Measurements from ENCODE around the gene SLC10A6.

SLC10A6 gene

GRCh38 chr4:86855572-86855971 lies 6.4 kb upstream of the SLC10A6 start:
- peak; percentile 40 for DNase-seq (ENCODE audit: low read depth)
- H3K4me3 ChIP-seq (ENCODE audit: low read depth, low read length) = no peak overlapping the region
- TF ChIP-seq CTCF (IDR thresholded peaks at IDR 0.05; ENCODE audit: low read depth, low read length) (no peak), MAX (IDR thresholded peaks at IDR 0.05; ENCODE audit: low read depth, low read length) (no peak), MYC (IDR thresholded peaks at IDR 0.05; ENCODE audit: low read depth, low read length) (no peak), POLR2A (IDR thresholded peaks at IDR 0.05; ENCODE audit: extremely low read depth, insufficient read length) (no peak)

- H3K4me3 ChIP-seq (ENCODE audit: low read depth, low read length) = no peak overlapping the region
- DNase-seq (ENCODE audit: low read depth) = no peak
- TF ChIP-seq POLR2A (IDR thresholded peaks at IDR 0.05; ENCODE audit: extremely low read depth, insufficient read length) (no peak), CTCF (IDR thresholded peaks at IDR 0.05; ENCODE audit: low read depth, low read length) (no peak), MAX (IDR thresholded peaks at IDR 0.05; ENCODE audit: low read depth, low read length) (no peak), MYC (IDR thresholded peaks at IDR 0.05; ENCODE audit: low read depth, low read length) (no peak)
Observed at GRCh38 chr4:86853209-86853608, 4.0 kb upstream of the SLC10A6 start.

- H3K4me3 ChIP-seq (ENCODE audit: low read depth, low read length) = no peak overlapping the region
- DNase-seq (ENCODE audit: low read depth) = no peak
- TF ChIP-seq MAX (IDR thresholded peaks at IDR 0.05; ENCODE audit: low read depth, low read length) = no peak
- TF ChIP-seq CTCF (IDR thresholded peaks at IDR 0.05; ENCODE audit: low read depth, low read length) = no peak
- TF ChIP-seq MYC (IDR thresholded peaks at IDR 0.05; ENCODE audit: low read depth, low read length) = no peak
- no peak for TF ChIP-seq POLR2A (IDR thresholded peaks at IDR 0.05; ENCODE audit: extremely low read depth, insufficient read length)
Observed at GRCh38 chr4:86848136-86848535, 1.0 kb downstream of the SLC10A6 start.

GRCh38 chr4:86847571-86847970 lies 1.6 kb downstream of the SLC10A6 start:
- DNase-seq (ENCODE audit: low read depth) = no peak
- TF ChIP-seq MYC (IDR thresholded peaks at IDR 0.05; ENCODE audit: low read depth, low read length) (no peak), CTCF (IDR thresholded peaks at IDR 0.05; ENCODE audit: low read depth, low read length) (no peak), POLR2A (IDR thresholded peaks at IDR 0.05; ENCODE audit: extremely low read depth, insufficient read length) (no peak), MAX (IDR thresholded peaks at IDR 0.05; ENCODE audit: low read depth, low read length) (no peak)
- no peak overlapping the region for H3K4me3 ChIP-seq (ENCODE audit: low read depth, low read length)

- TF ChIP-seq MYC (IDR thresholded peaks at IDR 0.05; ENCODE audit: low read depth, low read length) = no peak
- TF ChIP-seq MAX (IDR thresholded peaks at IDR 0.05; ENCODE audit: low read depth, low read length) = no peak
- TF ChIP-seq CTCF (IDR thresholded peaks at IDR 0.05; ENCODE audit: low read depth, low read length) = no peak
- TF ChIP-seq POLR2A (IDR thresholded peaks at IDR 0.05; ENCODE audit: extremely low read depth, insufficient read length) = no peak
- no peak overlapping the region for H3K4me3 ChIP-seq (ENCODE audit: low read depth, low read length)
- DNase-seq (ENCODE audit: low read depth) = no peak
Observed at GRCh38 chr4:86846921-86847320, 2.3 kb downstream of the SLC10A6 start.

- TF ChIP-seq POLR2A (IDR thresholded peaks at IDR 0.05; ENCODE audit: extremely low read depth, insufficient read length) (no peak), MYC (IDR thresholded peaks at IDR 0.05; ENCODE audit: low read depth, low read length) (no peak), CTCF (IDR thresholded peaks at IDR 0.05; ENCODE audit: low read depth, low read length) (no peak), MAX (IDR thresholded peaks at IDR 0.05; ENCODE audit: low read depth, low read length) (no peak)
- no peak for DNase-seq (ENCODE audit: low read depth)
Observed at GRCh38 chr4:86845593-86845992, 3.6 kb downstream of the SLC10A6 start.

More at GRCh38 chr4:86845593-86845992, 3.6 kb downstream of the SLC10A6 start:
- H3K4me3 ChIP-seq (ENCODE audit: low read depth, low read length) = no peak overlapping the region
